Measurements from ENCODE around the gene CORO6.

GRCh38 chr17:29593591-29594518 is 28.9 kb downstream of the CORO6 start:
- TF ChIP-seq CTCF (IDR thresholded peaks at IDR 0.05) (peak in 1 of 5 experiments; percentile 26), POLR2A (IDR thresholded peaks at IDR 0.05) (no peak)
